GM18526 (cell line): ENCODE results near the gene DNAH14.

ENCODE experiments used
- POLR2A ChIP-seq: IDR thresholded peaks from 3 replicates; pipeline ENCODE4 v1.6.1; 2011; ENCODE audit not compliant: insufficient read length; ENCODE audit errors: extremely low read depth

The DNAH14 gene

DNA sequence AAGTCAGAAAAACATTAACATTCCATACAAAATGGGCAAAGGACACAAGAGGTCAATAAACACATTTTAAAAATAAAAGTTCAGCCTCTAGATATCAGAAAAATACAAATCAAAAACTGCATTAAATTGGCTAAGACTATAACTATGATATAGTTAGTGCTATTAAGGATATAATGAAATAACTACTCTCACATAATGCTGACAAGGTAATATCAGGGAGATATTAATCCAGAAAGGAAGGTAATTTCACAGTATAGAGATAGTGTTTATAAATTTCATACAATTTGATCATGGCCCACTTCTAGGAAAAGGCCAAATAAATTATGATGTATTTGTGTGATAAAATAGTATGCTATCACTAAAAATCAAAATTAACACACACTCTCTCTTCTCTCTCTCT, 436.5 kb downstream of the DNAH14 start:
- no peak for TF ChIP-seq POLR2A

DNA sequence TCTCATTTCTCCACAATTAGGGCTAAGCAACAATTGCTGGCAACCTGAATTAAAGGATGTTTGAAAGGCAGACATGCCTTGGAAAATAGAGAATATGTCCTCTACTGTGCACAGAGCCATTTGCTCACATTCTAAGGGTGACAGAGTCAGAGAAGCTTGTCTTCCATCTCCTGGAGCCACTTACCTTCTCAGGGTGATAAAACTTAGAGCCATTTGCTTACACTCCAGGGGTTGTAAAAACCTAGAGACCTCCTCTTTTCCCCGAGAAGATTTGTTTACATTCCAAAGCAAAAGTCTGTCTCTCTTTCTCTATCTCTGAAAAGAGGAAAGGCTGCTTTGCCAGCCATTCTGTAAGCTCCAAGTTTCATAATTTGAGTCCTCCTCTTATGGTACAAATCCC, 437.1 kb downstream of the DNAH14 start:
- no peak for TF ChIP-seq POLR2A

DNA sequence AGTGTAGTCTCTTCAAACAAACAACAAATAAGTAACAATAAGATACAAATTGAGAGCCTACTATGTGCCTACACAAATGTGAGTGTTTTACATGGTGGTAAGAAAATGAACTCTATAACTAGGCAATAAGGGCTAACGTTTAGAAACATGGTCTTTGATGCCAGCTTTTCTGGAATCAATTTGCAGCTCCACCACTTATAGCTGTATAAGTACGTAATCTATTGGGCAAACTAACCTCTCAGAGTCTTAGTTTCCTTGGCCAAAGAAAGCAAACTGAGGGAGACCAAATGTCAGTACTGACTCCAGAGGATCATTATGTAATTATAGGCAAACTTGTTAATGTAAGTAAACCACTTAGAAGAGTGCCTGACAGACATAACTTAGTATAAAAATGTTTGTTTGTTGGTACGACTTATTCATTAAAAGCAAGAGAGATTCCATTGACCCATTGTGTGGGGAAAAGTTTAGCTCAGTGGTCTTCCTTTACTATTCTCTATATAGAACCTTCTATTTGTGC, 438.6 kb downstream of the DNAH14 start:
- no peak for TF ChIP-seq POLR2A

DNA sequence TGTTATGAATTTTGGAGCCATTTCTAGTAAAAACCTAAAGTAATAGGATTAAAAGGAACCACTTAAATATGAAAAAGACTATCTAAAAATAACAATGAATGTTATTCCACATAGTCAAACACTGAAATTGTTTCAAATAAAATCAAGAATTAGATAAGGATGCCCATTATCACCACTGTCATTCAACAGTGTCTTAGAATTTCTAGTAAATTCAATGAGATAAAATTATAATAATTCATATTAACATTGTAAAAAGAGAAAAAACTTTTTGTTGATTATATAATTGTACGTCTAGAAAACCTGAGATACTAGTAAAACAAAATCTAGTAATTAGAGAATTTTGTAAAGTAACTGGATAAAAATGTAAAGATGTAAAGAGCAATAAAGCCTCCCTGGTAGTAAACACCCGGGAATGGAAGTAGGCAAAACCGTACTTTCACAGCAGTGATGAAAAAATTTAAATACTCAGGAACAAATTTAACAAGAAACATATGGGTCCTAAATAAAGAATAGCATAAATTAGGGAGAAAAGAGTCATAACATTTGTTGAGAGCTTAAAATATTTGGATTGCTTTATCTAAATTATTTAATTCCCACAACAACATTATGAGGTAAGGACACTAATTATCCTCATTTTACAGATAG, 442.0 kb downstream of the DNAH14 start:
- no peak for TF ChIP-seq POLR2A

DNA sequence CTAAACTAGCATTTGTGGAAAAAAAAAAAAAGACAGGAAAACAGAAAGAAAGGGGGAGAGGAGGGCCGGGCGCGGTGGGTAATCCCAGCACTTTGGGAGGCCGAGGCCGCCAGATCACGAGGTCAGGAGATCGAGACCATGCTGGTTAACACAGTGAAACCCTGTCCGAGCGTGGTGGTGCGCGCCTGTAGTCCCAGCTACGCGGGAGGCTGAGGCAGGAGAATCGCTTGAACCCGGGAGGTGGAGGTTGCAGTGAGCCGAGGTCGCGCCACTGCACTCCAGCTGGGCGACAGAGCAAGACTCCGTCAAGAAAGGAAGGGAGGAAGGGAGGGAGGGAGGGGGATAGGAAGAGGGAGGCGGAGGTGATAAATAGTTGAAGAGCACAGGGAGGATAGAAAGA, 443.7 kb downstream of the DNAH14 start:
- TF ChIP-seq POLR2A, result no peak

DNA sequence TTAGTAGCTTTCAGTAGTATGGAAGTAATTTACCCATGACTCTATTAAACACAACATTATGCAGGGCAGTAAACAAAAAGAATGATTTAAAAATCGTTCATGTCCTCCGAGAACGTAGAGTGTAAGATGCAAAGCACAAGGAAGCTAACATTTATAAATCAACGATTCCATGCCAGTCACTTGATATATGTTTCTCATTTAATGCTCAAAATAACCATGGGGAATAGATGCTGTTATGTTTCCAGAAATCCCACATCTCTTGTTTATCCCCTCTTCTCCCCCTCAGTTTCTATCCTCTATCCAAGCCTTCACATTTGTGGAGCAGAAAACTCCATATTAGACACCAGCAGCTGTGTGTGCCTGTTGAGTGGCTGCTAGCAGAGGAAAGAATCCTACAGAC, 445.5 kb downstream of the DNAH14 start:
- no peak for TF ChIP-seq POLR2A

DNA sequence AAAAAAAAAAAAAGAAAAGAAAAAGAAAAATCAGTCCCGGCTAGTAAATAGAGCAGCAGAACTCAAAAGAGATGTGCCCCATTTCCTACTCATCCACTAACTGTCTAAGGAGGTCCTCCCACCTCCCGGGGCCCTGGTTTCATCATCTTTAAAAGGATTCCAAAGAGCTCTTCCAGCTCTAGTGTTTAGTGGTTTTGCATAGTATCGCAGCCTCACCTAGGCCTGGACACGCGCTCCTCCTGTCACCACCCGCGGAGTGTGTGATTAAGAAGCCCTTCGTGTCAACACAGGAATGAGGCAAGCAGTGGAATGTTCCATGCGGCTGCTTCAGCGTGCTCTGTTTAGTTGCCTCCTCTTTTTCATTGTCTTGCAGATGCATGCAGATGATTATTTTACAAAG, 449.4 kb downstream of the DNAH14 start:
- TF ChIP-seq POLR2A, result no peak

DNA sequence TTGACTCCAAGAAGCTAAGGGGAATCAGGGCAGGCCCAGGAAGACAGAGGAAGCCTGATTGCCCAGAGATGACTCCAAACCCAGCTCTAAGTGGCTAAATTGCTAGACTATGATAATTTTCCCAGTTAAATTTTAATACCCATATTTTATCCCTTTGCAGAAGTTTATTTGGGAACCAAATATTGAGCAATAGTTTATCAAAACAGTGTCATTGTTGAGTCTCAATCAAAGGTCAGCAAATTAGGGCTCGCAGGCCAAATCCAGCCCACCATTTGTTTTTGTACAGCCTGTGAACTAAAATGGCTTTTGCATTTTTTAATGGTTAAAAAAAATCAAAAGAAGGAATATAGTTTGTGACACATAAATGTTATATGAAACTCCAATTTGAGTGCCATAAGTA, 451.2 kb downstream of the DNAH14 start:
- TF ChIP-seq POLR2A, result no peak

DNA sequence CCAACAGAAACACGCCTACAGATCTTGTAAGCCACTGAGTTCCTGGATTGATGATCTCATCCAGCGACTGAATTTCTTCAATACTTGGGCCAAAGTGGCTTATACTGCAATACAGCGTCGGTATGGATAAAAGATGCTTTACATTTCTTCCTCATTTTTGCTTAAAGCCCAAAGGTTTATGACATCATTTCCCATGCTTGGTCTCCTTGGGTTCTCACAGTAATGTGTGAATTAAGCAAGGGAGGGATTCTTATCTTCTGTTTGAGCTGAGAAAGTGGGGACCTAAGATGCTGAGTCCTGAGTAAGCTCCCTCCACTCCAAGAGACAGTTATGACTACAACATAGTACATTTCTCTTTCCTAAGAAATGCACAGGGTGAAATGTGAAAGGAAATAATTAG, 458.9 kb downstream of the DNAH14 start:
- TF ChIP-seq POLR2A, result no peak

DNA sequence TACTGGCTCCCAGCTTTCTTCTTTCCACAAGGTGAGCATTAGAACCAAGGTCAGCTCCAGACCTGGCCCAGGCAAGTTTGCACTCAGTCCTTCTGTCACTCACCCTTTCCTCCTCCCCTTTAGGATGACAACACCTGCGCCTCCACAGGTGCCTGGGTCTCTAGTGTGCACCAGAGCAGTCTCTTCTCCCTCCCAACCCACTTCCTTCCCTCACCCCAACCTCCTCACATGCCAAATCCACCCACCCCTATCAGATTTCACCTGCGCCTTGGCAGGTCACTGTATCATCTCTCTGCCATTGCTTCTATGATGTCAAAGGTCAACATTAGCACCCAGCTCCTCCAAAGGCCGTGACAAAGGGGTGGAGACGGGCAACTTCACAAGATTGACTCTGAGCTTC, 460.4 kb downstream of the DNAH14 start:
- TF ChIP-seq POLR2A, result no peak

DNA sequence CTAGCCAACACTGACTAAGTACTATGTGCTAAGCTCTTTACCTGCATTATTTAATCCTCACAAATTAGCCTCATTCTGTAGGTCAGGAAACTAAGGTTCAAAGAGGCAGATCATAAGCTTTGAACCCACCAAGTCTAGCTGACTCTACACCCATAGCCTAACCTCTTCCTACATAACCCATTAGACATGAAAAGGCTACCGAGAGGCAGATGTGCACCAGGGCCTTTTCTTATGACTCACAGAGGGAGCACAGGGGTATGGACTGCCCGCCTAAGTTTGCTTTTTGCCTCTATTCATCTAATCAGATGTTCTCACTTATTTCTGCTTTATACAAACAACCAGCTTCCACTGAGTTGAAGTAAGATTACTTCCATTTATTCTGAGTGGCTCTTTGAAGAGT, 466.9 kb downstream of the DNAH14 start:
- TF ChIP-seq POLR2A, result no peak

DNA sequence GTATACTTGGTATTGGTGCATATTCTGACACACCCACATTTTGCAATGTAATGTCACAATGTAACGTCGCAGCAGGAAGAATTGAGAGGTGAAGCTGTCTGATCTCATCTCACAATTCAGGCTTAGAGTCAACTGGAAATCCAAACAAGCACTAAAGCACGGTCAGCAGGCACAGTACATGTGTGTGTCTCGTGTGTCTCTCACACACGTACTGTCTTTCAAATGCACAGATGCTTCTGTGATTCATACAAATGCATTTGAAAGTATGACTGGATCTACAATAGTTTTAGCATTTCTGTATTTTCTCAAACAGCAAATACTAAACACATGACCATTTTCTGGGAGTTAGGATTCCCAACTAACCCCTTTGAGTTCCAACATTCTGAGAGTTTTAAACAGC, 471.5 kb downstream of the DNAH14 start:
- TF ChIP-seq POLR2A, result no peak

DNA sequence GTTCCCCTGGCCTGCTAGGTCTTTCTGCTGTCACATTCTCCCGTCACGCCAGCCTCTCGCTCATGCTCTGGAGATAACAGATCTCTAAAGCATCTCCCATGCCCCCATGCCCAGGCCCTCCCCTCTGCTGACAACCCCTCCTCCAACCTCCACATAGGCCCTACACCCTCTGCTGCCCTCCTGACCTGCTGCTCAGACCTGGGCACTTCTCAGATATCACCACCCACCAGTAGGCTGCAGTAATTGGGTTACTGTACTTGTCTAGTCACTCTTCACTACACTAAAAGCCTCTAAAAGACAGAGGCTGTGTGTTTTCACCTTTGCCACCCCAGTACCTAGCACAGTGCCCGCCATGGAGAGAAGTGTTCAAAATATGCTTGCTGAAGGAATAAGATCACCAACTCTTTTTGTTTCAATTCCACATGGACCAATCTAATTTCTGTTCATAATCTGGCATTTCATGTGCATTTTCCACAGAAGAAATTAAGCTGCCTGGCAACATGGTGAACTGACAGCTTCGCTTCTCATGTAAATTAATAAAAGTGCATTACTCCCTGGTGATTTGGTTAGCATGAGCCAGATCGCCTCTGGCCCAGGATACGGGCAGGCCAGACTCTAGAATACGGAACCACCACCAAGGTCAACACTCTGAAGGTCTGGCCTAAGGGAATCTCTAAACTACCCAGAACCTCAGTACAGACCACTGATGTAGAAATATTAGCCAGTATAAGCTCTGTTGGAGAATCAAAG, 477.7 kb downstream of the DNAH14 start:
- TF ChIP-seq POLR2A, result no peak

DNA sequence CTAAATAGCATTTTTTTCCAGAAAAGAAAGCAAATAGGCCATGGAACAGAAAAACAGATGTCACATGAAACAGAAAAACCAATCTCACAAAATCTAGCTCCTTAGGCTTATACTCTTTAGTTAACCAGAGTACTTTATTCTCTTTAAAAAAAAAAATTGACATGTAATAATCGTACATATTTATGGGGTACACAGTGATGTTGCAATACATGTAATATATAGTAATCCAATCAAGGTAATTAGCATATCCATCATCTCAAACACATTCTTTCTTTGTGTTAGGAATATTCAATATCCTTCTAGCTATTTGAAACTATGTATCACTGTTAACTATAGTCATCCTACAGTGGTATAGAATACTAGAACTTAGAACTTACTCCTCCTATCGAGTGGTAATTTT, 478.3 kb downstream of the DNAH14 start:
- TF ChIP-seq POLR2A, result no peak

DNA sequence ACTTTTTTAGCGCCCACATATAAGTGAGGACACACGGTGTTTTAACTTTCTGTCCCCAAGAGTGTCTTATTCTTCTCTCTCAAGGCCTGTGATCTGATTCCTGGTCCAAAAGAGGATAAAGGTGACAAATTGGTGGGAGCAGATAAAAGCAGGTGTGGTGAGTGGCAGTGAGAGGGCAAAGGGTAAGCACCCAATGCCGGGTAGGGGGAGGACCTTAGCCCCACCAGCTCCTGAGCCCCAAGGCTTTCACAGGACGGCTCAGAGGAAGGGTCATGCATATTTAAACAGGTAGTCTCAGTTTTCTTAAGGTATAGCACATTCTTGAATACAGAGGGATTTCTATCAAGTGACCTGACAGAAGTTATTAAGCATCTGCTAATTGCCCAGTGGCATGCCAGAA, 478.8 kb downstream of the DNAH14 start:
- no peak for TF ChIP-seq POLR2A

DNA sequence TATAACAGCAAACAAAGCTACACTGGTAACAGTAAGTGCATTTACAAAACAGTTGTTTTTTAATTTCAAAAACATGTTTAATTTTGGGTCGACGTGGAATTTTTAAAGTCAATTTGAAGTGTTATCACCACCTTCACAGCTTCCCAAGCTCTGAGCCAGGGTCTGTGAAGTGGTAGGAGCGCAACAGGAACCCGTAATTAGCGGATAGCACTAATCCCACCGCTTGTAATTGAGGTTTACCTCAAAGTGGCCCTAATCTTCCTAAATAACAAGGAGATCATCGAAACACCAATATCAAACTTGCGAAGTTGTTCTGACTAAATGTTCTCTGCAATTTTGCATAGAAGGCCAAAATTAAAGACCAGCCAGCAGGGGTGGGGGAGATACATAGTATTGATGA, 479.6 kb downstream of the DNAH14 start:
- TF ChIP-seq POLR2A, result no peak

DNA sequence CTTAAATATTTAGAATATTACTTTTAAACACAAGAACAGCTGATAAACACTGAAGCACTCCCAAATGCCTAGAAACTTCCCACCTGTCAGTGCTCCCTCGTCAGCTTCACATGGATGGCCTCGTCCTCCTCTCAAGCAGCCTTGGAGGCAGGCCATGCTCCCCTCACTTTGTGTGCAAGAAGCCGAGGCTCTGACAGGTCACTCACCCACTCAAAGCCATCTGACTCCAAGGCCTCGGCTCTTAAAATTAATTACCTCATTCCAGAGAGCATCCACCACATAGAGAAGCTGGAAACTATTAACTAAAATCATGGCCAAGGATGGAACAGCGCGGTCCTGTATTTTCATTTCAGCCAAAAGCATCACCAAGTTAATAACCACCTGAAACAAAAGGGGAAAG, 480.6 kb downstream of the DNAH14 start:
- TF ChIP-seq POLR2A, result no peak

DNA sequence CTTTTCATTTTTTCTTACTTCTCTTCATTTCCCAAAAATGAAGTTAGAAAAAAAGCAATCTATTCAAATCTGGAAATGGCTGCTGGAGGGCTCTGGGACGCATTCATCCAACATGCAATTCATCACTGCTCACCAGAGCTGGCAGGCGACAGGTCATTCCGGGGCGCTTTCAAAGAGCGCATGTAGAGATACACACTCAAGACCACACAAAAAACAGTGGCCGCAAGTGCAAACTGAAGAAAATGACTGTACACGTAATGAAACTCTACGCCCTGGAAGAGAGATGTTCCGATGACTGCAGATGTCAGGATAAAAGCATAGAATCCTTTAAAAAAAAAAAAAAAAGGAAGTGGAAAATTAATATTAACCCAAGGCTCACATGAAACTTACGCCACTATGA, 482.8 kb downstream of the DNAH14 start:
- no peak for TF ChIP-seq POLR2A
